C4-2B (cell line): ENCODE results near the gene CRTC3.

ENCODE experiments used
- ZFX ChIP-seq: fragments of 450-650 bp; IDR thresholded peaks from 2 replicates; pipeline ENCODE4 v1.6.1; 2017
- TF ChIP-seq, protein P1 (sequence below): fragments of 450-650 bp; conservative IDR thresholded peaks from 2 replicates; pipeline ENCODE4 v1.5.1; 2017; ENCODE audit warnings: mild to moderate bottlenecking

DNA sequence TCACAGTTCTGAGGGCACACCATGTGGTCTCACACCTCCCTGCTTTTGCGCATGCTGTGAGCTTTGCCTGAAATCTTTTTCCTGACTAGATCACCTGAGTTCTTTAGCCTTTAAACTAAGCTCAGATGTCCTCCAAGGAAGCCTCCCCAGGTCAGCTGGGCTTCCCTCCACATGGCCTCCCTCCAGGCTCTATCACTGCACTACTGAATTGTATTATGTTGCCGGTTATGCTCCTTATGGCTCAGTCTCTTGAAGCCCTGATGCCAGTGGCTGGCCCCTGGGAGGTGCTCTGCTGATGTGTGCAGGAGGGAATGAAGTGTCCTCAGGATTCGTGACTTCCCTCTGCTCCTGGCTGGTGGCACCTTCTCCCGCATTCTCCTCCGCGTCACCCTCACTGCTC, 94.1 kb downstream of the CRTC3 start:
- TF ChIP-seq, protein P1, sequence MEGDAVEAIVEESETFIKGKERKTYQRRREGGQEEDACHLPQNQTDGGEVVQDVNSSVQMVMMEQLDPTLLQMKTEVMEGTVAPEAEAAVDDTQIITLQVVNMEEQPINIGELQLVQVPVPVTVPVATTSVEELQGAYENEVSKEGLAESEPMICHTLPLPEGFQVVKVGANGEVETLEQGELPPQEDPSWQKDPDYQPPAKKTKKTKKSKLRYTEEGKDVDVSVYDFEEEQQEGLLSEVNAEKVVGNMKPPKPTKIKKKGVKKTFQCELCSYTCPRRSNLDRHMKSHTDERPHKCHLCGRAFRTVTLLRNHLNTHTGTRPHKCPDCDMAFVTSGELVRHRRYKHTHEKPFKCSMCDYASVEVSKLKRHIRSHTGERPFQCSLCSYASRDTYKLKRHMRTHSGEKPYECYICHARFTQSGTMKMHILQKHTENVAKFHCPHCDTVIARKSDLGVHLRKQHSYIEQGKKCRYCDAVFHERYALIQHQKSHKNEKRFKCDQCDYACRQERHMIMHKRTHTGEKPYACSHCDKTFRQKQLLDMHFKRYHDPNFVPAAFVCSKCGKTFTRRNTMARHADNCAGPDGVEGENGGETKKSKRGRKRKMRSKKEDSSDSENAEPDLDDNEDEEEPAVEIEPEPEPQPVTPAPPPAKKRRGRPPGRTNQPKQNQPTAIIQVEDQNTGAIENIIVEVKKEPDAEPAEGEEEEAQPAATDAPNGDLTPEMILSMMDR, result no peak
- TF ChIP-seq ZFX, result no peak
